ENCODE results near the gene IFNK. TPM values are rescaled to one million over a fixed set of nuclear protein-coding genes. Genes with fewer than 3 reads are reported as not detected.

IFNK gene
- total RNA-seq, 1 experiment from 2014 or later: not detected

GRCh38 chr9:27510780-27511179, 13.3 kb upstream of the IFNK start:
- no TSS peak for BruUV-seq (replicated peaks)
- peaks cover 2% of the 10 kb centered on the region for H3K36me3 Mint-ChIP-seq (ENCODE audit: insufficient read depth, unreplicated experiment)
- intact Hi-C loops (cut with micrococcal nuclease; ENCODE audit: unreplicated experiment): no loop called here
- no peak overlapping the region for H3K27ac Mint-ChIP-seq (ENCODE audit: unreplicated experiment)
- CTCF ChIA-PET: no interaction called here
- TF ChIP-seq CTCF (IDR thresholded peaks at IDR 0.05; ENCODE audit: unreplicated experiment): no peak
- peaks cover 16% of the 10 kb centered on the region for H3K4me1 Mint-ChIP-seq (ENCODE audit: low read depth, unreplicated experiment)
- DNase-seq: no peak
- no peak overlapping the region for H3K4me3 Mint-ChIP-seq (ENCODE audit: low read depth, unreplicated experiment)
- H3K9me3 Mint-ChIP-seq (ENCODE audit: low read depth, unreplicated experiment): no peaks in the 10 kb centered on the region
- no peaks in the 10 kb centered on the region for H3K27me3 Mint-ChIP-seq (ENCODE audit: unreplicated experiment)

GRCh38 chr9:27511771-27512170, 12.3 kb upstream of the IFNK start:
- TF ChIP-seq CTCF (IDR thresholded peaks at IDR 0.05; ENCODE audit: unreplicated experiment): no peak
- Mint-ChIP-seq H3K4me1 (ENCODE audit: low read depth, unreplicated experiment) (peaks cover 7% of the 10 kb centered on the region), H3K27me3 (ENCODE audit: unreplicated experiment) (no peaks in the 10 kb centered on the region), H3K27ac (ENCODE audit: unreplicated experiment) (no peak overlapping the region), H3K36me3 (ENCODE audit: insufficient read depth, unreplicated experiment) (no peaks in the 10 kb centered on the region), H3K9me3 (ENCODE audit: low read depth, unreplicated experiment) (no peaks in the 10 kb centered on the region), H3K4me3 (ENCODE audit: low read depth, unreplicated experiment) (no peak overlapping the region)
- intact Hi-C loops (cut with micrococcal nuclease; ENCODE audit: unreplicated experiment): no loop called here
- CTCF ChIA-PET: no interaction called here
- no TSS peak for BruUV-seq (replicated peaks)
- no peak for DNase-seq

- TF ChIP-seq CTCF (IDR thresholded peaks at IDR 0.05; ENCODE audit: unreplicated experiment): no peak
- no peaks in the 10 kb centered on the region for H3K36me3 Mint-ChIP-seq (ENCODE audit: insufficient read depth, unreplicated experiment)
Measured at GRCh38 chr9:27514551-27514950, 9.5 kb upstream of the IFNK start.

GRCh38 chr9:27518006-27518405, 6.1 kb upstream of the IFNK start:
- CTCF ChIA-PET: no interaction called here
- Mint-ChIP-seq H3K27ac (ENCODE audit: unreplicated experiment) (no peak overlapping the region), H3K27me3 (ENCODE audit: unreplicated experiment) (no peaks in the 10 kb centered on the region), H3K4me3 (ENCODE audit: low read depth, unreplicated experiment) (no peak overlapping the region), H3K4me1 (ENCODE audit: low read depth, unreplicated experiment) (no peaks in the 10 kb centered on the region), H3K36me3 (ENCODE audit: insufficient read depth, unreplicated experiment) (no peaks in the 10 kb centered on the region), H3K9me3 (ENCODE audit: low read depth, unreplicated experiment) (no peaks in the 10 kb centered on the region)
- BruUV-seq (replicated peaks): no TSS peak
- intact Hi-C loops (cut with micrococcal nuclease; ENCODE audit: unreplicated experiment): no loop called here
- no peak for DNase-seq
- no peak for TF ChIP-seq CTCF (IDR thresholded peaks at IDR 0.05; ENCODE audit: unreplicated experiment)

More at GRCh38 chr9:27514551-27514950, 9.5 kb upstream of the IFNK start:
- Mint-ChIP-seq H3K9me3 (ENCODE audit: low read depth, unreplicated experiment) (no peaks in the 10 kb centered on the region), H3K4me1 (ENCODE audit: low read depth, unreplicated experiment) (peaks cover 7% of the 10 kb centered on the region), H3K27ac (ENCODE audit: unreplicated experiment) (no peak overlapping the region), H3K4me3 (ENCODE audit: low read depth, unreplicated experiment) (no peak overlapping the region), H3K27me3 (ENCODE audit: unreplicated experiment) (no peaks in the 10 kb centered on the region)
- no peak for DNase-seq
- intact Hi-C loops (cut with micrococcal nuclease; ENCODE audit: unreplicated experiment): no loop called here
- BruUV-seq (replicated peaks): no TSS peak
- CTCF ChIA-PET: no interaction called here

- H3K27ac Mint-ChIP-seq (ENCODE audit: unreplicated experiment): no peak overlapping the region
- intact Hi-C loops (cut with micrococcal nuclease; ENCODE audit: unreplicated experiment): no loop called here
- H3K27me3 Mint-ChIP-seq (ENCODE audit: unreplicated experiment): no peaks in the 10 kb centered on the region
- TF ChIP-seq CTCF (IDR thresholded peaks at IDR 0.05; ENCODE audit: unreplicated experiment): no peak
- no TSS peak for BruUV-seq (replicated peaks)
- H3K9me3 Mint-ChIP-seq (ENCODE audit: low read depth, unreplicated experiment): no peaks in the 10 kb centered on the region
- no peak overlapping the region for H3K4me3 Mint-ChIP-seq (ENCODE audit: low read depth, unreplicated experiment)
- H3K36me3 Mint-ChIP-seq (ENCODE audit: insufficient read depth, unreplicated experiment): no peaks in the 10 kb centered on the region
- CTCF ChIA-PET: no interaction called here
- no peak for DNase-seq
- no peaks in the 10 kb centered on the region for H3K4me1 Mint-ChIP-seq (ENCODE audit: low read depth, unreplicated experiment)
Measured at GRCh38 chr9:27518809-27519208, 5.3 kb upstream of the IFNK start.

Measured in Calu3 (cell line).